ENCODE data around the gene FIGNL2.
"Not testable (repeated sequence)": the region's sequence is repeated elsewhere in the genome, so short reads cannot be mapped to it uniquely, and the experiment has no call there.

The FIGNL2 gene

DNA sequence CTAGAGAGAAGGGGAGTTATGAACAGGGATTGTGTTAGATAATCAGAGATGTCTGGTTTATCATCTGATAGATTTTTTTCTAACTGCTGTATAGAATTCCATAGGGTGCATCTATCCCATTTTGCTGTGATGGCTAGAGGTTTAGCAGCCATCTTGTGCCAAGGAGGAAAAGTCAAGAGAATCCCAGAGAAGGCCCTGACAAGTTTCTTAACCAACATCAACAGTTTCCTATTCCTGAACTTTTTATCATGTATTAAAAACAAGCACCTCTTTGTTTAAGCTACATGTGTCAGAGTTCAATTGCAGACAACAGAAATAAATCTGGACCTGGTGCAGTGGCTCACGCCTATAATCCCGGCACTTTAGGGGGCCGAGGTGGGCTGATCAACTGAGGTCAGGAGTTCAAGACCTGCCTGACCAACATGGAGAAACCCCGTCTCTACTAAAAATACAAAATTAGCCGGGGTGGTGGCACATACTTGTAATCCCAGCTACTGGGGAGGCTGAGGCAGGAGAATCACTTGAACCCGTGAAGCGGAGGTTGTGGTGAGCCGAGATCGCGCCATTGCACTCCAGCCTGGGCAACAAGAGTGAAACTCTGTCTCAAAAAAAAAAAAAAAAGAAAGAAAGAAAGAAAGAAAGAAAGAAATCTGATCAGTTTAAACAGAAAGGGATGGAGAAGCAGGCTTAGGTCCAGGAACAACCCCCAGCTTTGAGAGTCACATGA lies 36.9 kb upstream of the FIGNL2 start:
- H3K4me1 Mint-ChIP-seq (ENCODE audit: low read depth); H3K4me3 Mint-ChIP-seq; H3K36me3 Mint-ChIP-seq (ENCODE audit: low read depth); H3K9me3 Mint-ChIP-seq; H3K27me3 Mint-ChIP-seq (ENCODE audit: low read depth): not testable (repeated sequence)
- peak overlapping the region; percentile 85 for H3K27ac Mint-ChIP-seq

GRCh38 chr12:51884676-51885229 lies 36.2 kb upstream of the FIGNL2 start:
- Mint-ChIP-seq H3K36me3 (ENCODE audit: low read depth) (no peaks in the 10 kb centered on the region), H3K9me3 (peaks cover 5% of the 10 kb centered on the region), H3K4me1 (ENCODE audit: low read depth) (peaks cover 8% of the 10 kb centered on the region), H3K27ac (no peak overlapping the region), H3K27me3 (ENCODE audit: low read depth) (peaks cover 4% of the 10 kb centered on the region), H3K4me3 (no peak overlapping the region)

DNA sequence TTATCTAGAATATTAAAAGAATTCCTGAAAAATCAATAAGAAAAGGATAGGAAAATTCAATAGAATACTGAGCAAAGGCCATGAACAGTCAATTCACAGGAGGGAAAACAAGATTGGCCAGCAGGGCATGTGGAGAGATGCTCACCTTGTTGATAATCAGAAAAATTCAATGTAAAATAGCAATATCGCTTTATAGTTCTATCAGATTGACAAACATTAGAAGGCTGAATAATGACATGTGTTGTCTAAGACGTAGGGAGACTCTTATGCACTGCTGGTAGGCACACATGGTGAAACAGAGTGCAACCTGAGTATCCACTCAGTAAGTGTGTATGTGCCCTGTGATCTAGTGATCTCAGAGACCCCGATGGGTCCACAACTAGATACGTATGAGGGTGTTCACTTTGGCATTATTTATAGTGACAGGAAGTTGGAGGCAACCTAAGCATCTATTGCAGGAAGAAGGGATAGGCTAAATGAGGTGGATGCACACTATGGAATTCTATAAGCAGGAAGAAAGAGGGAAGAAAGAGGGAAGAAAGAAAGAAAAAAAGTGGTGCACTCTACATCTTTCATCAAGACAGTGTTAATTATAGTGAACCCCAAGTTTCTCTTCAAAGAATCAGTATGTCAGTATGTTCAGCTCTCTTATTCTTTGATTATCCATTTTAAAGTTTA lies 35.6 kb upstream of the FIGNL2 start:
- peaks cover 8% of the 10 kb centered on the region for H3K4me1 Mint-ChIP-seq (ENCODE audit: low read depth)
- H3K4me3 Mint-ChIP-seq: no peak overlapping the region
- no peak overlapping the region for H3K27ac Mint-ChIP-seq
- peaks cover 5% of the 10 kb centered on the region for H3K9me3 Mint-ChIP-seq
- no peaks in the 10 kb centered on the region for H3K36me3 Mint-ChIP-seq (ENCODE audit: low read depth)
- H3K27me3 Mint-ChIP-seq (ENCODE audit: low read depth): peaks cover 4% of the 10 kb centered on the region

- H3K9me3 Mint-ChIP-seq: peaks cover 5% of the 10 kb centered on the region
- H3K27ac Mint-ChIP-seq: no peak overlapping the region
- H3K36me3 Mint-ChIP-seq (ENCODE audit: low read depth): no peaks in the 10 kb centered on the region
- no peak overlapping the region for H3K4me3 Mint-ChIP-seq
- peaks cover 4% of the 10 kb centered on the region for H3K27me3 Mint-ChIP-seq (ENCODE audit: low read depth)
- peaks cover 8% of the 10 kb centered on the region for H3K4me1 Mint-ChIP-seq (ENCODE audit: low read depth)
Observed at GRCh38 chr12:51883295-51883694, 34.8 kb upstream of the FIGNL2 start.

DNA sequence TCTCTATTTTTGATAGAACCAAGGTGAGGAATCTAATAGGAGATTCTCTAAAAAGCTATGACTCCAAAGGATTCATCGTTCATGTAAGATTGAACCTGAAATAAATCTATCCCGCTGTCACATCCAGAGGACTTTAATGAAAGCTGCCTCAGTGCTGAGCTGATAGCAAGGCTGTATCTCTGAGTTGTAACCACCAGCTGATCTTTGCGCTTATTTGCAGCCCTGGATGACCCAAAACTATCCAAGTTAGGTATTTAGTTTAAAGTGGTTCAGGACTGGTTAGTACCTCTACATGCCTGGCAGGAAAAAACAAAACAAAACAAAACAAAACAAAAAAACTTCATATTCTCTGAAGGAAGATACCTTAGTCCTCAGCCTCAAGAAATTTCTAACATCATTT lies 30.6 kb upstream of the FIGNL2 start:
- Mint-ChIP-seq H3K27ac (no peak overlapping the region), H3K27me3 (ENCODE audit: low read depth) (peaks cover 7% of the 10 kb centered on the region), H3K4me3 (no peak overlapping the region), H3K9me3 (no peaks in the 10 kb centered on the region), H3K36me3 (ENCODE audit: low read depth) (no peaks in the 10 kb centered on the region), H3K4me1 (ENCODE audit: low read depth) (peaks cover 2% of the 10 kb centered on the region)

- Mint-ChIP-seq H3K27me3 (ENCODE audit: low read depth) (peaks cover 24% of the 10 kb centered on the region), H3K9me3 (no peaks in the 10 kb centered on the region), H3K27ac (no peak overlapping the region), H3K4me1 (ENCODE audit: low read depth) (peaks cover 7% of the 10 kb centered on the region), H3K4me3 (no peak overlapping the region), H3K36me3 (ENCODE audit: low read depth) (no peaks in the 10 kb centered on the region)
Observed at GRCh38 chr12:51874486-51874885, 26.0 kb upstream of the FIGNL2 start.

DNA sequence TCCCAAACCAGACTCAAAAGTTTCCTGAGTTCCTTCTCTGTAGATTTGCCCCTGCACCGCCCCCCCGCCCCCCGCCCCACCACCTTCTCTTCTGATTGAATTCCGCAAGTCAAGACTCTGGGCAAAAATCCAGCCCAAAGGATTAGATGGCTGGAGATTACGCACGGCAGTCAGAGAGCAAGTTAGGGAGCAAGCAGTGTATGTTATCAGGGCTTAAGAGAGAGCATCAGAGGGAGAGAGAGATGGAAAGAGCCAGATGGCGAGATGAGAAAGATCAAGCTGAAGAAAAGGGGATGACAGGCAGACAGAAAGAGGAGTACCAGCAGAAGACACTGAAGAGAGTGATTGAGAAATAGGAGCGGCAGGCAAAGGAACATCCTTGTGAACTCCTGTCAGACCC lies 25.5 kb upstream of the FIGNL2 start:
- H3K9me3 Mint-ChIP-seq: no peaks in the 10 kb centered on the region

DNA sequence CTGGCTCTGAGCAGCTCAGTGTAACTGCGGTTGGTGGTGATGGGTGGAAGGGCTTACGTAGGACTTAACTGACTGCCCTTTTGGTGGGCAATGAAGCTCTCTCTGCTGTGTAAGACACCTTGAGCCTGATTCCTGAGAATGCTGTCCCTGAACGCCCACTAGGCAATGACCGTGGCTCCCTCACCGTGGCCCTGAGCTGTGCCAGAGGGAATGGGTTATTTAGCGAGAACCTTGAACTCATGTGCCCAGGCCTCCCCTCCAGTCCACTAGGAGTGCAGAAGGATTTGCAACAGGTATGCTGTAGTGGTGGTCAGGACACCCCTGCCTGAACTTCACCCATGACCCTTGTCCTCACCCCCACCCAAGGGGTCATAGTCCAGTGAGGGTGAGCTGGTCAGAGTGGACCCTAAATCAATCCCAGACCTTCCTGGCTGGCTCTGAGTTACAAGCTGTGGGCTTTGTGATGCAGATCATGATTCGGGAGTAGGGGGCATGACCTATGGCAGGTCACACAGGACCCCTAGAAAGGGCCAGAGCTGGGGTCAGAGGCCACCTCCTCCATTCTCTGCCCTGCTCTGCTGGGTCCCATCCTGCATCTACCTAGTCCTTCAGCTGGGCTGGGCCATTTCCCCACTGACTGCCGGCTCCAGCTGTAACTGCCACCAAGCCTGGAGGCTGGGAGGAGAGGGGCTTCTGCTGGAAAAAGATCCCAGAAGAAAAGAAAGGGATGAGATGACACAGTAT lies 24.9 kb upstream of the FIGNL2 start:
- H3K9me3 Mint-ChIP-seq: no peaks in the 10 kb centered on the region
- H3K4me1 Mint-ChIP-seq (ENCODE audit: low read depth): peaks cover 7% of the 10 kb centered on the region
- H3K27me3 Mint-ChIP-seq (ENCODE audit: low read depth): peaks cover 30% of the 10 kb centered on the region
- no peak overlapping the region for H3K4me3 Mint-ChIP-seq
- no peaks in the 10 kb centered on the region for H3K36me3 Mint-ChIP-seq (ENCODE audit: low read depth)
- H3K27ac Mint-ChIP-seq: no peak overlapping the region

More for the DNA sequence above, 25.5 kb upstream of the FIGNL2 start:
- no peaks in the 10 kb centered on the region for H3K36me3 Mint-ChIP-seq (ENCODE audit: low read depth)
- peaks cover 25% of the 10 kb centered on the region for H3K27me3 Mint-ChIP-seq (ENCODE audit: low read depth)
- no peak overlapping the region for H3K4me3 Mint-ChIP-seq
- H3K27ac Mint-ChIP-seq: no peak overlapping the region
- H3K4me1 Mint-ChIP-seq (ENCODE audit: low read depth): peaks cover 7% of the 10 kb centered on the region

GRCh38 chr12:51872689-51872981 lies 24.1 kb upstream of the FIGNL2 start:
- peaks cover 7% of the 10 kb centered on the region for H3K4me1 Mint-ChIP-seq (ENCODE audit: low read depth)
- H3K36me3 Mint-ChIP-seq (ENCODE audit: low read depth): no peaks in the 10 kb centered on the region
- H3K9me3 Mint-ChIP-seq: no peaks in the 10 kb centered on the region
- H3K27ac Mint-ChIP-seq: no peak overlapping the region
- peaks cover 38% of the 10 kb centered on the region for H3K27me3 Mint-ChIP-seq (ENCODE audit: low read depth)
- no peak overlapping the region for H3K4me3 Mint-ChIP-seq

DNA sequence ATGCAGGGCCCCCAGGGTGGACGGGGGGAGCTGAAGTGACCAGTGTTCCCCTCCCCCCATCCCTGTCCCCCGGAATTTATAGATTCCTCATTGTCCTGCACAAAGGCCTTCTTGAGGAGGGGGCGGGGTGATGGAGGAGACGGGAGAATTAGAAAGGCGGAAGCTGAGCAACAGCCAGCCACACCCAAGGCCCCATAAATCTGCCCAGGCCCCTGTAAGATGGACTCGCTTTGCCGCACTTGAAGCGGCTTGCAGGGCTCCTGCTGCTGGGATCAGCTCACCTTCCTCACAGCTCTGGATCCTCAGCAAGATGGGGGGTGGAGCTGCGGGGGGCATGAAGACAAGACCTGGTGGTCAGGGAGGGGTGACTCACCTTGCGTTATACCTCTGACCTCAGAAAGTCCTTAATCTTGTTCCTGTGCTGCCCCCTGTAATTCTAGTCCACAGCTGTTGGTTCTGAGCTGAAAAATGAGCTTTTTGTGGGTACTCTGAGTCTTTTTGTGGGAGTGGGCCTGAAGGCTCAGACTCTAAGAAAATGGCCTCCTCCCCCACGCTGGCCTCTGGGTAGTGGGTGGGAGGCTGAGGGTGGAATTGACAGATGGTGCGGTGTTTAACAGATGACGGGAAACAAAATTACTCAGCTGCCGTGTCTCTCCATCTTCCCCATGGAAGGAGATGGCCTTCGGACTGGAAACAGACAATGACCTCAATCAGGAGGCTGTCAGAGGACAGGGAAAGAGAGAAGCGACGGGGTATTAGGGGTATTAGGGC lies 23.6 kb upstream of the FIGNL2 start:
- H3K36me3 Mint-ChIP-seq (ENCODE audit: low read depth): no peaks in the 10 kb centered on the region
- H3K27me3 Mint-ChIP-seq (ENCODE audit: low read depth): peaks cover 43% of the 10 kb centered on the region
- H3K4me1 Mint-ChIP-seq (ENCODE audit: low read depth): peaks cover 7% of the 10 kb centered on the region
- no peak overlapping the region for H3K27ac Mint-ChIP-seq
- no peak overlapping the region for H3K4me3 Mint-ChIP-seq
- H3K9me3 Mint-ChIP-seq: no peaks in the 10 kb centered on the region

DNA sequence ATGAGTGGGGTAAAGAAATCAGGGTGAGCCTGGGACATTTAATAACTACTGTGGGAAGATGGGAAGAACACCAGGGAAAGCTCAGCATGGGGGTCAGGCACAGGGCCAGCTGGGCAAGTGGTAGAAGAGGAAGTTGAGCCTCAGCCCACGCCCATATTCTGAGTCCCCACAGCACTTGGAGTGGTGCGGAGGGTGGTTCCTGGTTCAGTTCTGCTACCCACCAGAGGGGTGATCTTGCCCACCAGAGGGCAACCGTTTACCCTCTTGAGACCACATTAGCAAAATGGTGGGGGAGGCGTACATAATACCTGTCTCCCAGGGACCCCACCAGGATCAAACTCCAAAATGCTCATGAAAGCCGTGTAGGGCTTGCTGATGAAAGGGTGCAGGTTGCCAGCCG lies 22.6 kb upstream of the FIGNL2 start:
- Mint-ChIP-seq H3K9me3 (no peaks in the 10 kb centered on the region), H3K4me1 (ENCODE audit: low read depth) (peaks cover 7% of the 10 kb centered on the region), H3K4me3 (no peak overlapping the region), H3K27ac (no peak overlapping the region), H3K36me3 (ENCODE audit: low read depth) (no peaks in the 10 kb centered on the region), H3K27me3 (ENCODE audit: low read depth) (peaks cover 46% of the 10 kb centered on the region)

GRCh38 chr12:51870504-51870903 lies 22.0 kb upstream of the FIGNL2 start:
- peak overlapping the region; percentile 5 for H3K4me3 Mint-ChIP-seq
- peaks cover 7% of the 10 kb centered on the region for H3K4me1 Mint-ChIP-seq (ENCODE audit: low read depth)
- no peak overlapping the region for H3K27ac Mint-ChIP-seq
- peaks cover 51% of the 10 kb centered on the region for H3K27me3 Mint-ChIP-seq (ENCODE audit: low read depth)
- H3K9me3 Mint-ChIP-seq: no peaks in the 10 kb centered on the region
- H3K36me3 Mint-ChIP-seq (ENCODE audit: low read depth): no peaks in the 10 kb centered on the region

DNA sequence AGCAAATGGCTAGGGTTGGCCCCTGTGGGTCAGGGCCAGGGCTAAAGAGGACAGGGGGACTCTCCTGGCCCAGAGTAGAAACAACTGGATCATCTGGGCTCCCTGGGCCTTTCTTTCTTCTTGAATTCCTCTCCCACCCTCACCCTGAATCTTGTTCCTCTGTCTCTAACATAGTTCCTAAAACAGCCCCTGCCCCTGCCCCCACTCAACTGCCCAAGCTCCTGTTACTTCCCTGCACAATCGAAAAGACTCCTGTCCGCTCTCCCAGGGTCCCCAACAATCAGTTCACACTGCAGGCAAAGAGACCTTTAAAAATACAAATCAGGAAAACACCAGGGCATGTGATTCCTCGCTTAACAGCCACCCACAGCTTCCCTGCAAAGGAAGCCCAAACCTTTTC lies 21.4 kb upstream of the FIGNL2 start:
- H3K9me3 Mint-ChIP-seq: no peaks in the 10 kb centered on the region
- peaks cover 5% of the 10 kb centered on the region for H3K4me1 Mint-ChIP-seq (ENCODE audit: low read depth)
- H3K4me3 Mint-ChIP-seq: no peak overlapping the region
- H3K36me3 Mint-ChIP-seq (ENCODE audit: low read depth): no peaks in the 10 kb centered on the region
- H3K27me3 Mint-ChIP-seq (ENCODE audit: low read depth): peaks cover 53% of the 10 kb centered on the region
- no peak overlapping the region for H3K27ac Mint-ChIP-seq

DNA sequence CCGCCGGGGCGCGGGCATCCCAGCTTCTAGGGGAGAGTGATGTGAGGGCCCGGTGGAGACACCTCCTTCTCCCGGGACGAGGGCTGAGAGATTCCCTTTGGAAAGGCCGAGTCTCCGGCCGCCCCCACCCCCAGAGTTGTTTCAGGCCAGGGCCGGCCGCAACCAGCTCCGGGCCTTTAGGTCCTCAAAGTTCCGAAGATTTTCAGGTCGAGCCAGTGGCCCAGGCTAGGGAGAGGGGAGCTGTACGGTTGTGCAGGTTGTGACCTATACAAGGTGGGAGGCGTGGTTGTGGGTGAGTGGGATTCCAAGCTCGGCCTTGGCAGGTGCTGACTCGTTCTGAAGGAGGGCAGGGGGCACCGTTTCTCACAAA lies 21.0 kb upstream of the FIGNL2 start:
- H3K4me3 Mint-ChIP-seq: no peak overlapping the region
- H3K27ac Mint-ChIP-seq: no peak overlapping the region
- peaks cover 58% of the 10 kb centered on the region for H3K27me3 Mint-ChIP-seq (ENCODE audit: low read depth)
- H3K4me1 Mint-ChIP-seq (ENCODE audit: low read depth): peaks cover 5% of the 10 kb centered on the region
- H3K9me3 Mint-ChIP-seq: no peaks in the 10 kb centered on the region
- H3K36me3 Mint-ChIP-seq (ENCODE audit: low read depth): no peaks in the 10 kb centered on the region
